ACHN (cell line): ENCODE data around the gene CPXM1.

Experiments used
- DNase-seq: peaks from one replicate; pipeline ENCODE4 v3.0.0-alpha.2; 2015
- in situ Hi-C: cut with HindIII; loops from 2 replicates; pipeline ENCODE4 v1.10.0; 2017; ENCODE audit warnings: low sequenced_read_pairs, low pct_ligation_motif_present, low pct_unique_long_range_greater_than_20kb

Gene CPXM1

DNA sequence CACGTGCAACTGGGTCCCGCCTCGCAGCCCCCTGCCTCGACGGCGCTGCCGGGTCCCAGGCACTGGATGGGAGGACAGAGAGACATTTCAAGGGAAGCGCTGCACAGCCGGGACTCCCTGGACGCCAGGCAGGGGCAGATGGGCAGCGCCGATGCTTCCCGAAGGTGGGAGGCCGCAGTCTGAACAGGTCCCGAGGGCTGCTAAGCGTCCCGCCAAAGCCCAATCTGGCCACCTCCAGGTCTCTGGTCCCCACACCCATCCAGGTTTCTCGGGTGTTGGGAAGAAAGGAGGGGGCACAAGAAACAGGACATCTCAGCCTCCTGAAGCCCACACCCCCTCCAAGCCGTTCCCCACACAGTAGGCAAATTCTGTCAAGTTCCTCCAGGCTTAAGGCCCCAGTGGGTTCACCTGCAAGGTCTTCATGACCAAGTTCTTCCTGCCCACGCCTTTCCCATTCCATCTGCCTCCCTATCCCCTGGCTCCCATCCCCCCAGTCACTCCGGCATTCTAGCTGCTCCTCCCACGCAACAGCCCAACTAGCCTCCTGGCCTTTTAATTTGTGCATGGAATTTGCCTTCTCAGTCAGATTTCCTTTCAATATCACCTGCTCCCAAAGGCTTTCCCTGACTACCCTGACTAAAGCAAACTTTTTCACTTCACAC, 5.4 kb upstream of the CPXM1 start:
- DNase-seq, result no peak
- in situ Hi-C loops, result no loop called here

DNA sequence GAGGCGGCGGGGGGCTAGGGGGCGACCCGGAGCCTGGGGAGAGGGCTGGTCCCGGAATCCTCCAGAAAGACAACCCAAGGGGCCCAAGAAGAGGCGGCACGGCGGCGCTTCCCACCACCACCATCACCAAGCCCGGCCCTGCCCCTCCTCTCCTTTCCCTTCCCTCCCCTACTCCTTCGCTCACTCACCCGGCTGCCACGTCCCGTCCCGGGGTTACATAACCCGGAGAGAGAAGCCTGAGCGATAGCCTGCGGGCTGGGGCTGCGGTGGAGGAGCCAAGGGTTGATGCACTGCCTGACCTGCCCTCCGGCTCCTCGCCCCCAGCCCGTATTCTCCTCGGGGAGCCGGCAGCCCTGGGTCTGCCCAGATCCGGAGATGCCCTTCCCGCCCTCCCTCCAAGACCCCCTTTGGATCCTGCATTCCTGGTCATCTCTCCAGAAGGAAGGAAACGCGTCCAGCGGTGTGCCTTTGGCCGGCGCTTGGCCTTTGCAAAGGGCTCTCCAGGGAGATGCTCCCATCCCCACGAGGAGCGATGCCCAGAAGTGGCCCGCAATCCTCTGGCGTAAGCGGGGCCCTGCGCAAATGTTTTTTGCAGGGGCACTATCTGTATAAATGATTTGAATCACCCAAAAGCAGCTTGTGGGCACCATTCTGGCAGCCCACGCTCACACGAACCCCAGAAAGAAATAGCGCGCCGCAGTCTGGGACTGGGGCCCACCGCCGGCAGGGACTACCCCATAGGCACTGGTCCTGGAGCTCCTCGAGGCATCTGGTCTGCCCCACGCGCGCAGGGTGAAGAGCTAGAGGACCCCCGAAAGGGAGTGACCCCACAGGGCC, 4.6 kb upstream of the CPXM1 start:
- DNase-seq, result no peak
- in situ Hi-C loops, result no loop called here

DNA sequence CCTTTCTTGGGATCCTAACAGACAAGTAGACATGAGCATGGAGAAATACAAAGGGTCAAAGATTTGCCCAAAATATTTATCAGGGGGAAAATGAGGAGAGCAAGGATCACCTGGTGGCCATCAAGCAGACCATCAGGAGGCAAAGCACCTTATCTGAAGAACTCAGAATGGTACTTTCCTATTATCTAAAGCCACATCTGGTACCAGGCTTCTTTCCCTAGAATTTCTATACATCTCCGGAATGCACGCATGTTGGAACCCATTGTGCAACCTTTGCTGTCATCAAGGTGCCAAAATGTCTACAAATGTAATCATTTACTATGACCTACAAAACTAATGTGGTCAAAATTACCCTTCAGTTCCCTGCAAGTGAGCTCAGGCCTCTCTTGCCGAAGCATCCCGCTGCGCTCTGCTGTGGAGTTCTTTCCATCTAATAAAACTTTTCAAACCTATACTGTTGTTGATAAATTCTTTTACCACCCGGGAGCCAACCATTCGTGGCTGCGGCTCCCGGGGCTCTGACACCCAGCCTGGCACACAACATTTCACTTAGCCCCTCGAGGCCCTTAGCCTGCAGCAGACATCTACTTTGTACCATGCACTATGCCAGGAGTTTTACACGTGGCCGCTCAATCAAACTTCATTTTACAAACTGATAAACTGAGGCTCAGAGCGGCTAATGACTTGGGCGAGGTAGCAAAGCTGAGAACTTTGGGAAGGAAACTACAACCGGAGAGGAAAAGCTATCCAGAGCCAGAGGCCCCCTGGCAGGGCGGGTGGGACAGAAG, 3.8 kb upstream of the CPXM1 start:
- DNase-seq, result no peak
- in situ Hi-C loops, result no loop called here

DNA sequence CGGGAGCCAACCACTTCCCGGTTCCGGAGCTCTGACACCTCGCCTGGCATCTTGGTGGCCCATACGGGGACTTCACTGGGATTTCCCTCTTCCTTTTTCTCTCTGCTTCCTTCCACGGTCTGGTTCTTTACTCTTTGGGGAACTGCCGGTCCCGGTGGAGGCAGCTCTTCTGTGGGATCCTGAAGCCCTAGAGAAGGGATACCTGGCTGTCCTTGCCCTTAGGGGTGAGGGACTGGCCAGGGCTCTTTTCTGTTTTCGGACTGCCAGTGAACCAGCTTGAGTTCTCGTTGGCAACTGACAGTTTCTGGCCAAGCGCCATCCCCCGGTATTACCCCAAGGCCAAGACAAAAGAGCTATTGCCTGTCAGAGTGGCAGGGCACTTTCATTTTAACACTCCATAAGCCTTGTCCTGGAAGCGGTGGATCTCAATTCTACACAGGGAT, 880 bp upstream of the CPXM1 start:
- in situ Hi-C loops, result no loop called here
- DNase-seq, result no peak

DNA sequence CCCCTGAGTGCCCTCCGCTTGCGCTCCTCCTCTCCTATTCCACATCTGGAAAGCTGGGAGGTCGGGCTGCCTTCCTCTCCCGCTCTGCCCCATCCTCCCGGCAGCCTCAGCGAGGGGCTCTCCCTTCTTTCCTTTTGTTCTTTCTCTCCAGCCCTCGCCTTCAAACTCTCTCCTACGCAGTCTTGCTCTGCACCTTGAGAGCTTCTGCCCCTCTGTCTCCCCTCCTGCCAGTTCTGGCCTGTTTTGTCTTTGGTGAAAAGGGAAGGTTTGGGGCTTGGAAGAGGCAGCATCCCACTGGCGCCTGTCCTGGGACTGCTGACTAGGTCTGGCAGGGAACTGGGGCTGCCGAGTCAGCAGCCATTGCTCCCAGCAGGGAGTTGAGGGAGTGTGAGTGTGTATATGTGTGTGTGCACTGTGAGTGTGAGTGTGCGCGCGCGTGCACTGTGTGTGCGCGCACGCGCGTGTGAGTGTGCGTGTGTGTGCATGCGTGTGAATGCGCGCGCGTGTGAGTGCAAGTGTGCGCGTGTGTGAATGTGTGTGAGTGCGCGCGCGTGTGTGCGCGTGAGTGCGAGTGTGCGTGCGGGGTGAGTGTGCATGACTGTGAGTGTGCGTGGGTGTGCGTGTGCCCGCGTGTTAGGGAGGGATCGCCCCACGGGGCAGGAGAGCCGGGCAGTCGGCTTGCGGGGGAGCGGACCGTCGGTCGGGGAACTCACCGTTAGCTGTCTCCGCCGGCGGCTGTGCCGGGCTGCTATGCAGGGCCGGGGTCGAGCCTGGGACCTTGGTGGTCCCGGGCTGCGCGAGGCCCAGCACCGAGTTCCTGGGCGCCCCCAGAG, 523 bp downstream of the CPXM1 start:
- in situ Hi-C loops, result no loop called here
- DNase-seq, result no peak

DNA sequence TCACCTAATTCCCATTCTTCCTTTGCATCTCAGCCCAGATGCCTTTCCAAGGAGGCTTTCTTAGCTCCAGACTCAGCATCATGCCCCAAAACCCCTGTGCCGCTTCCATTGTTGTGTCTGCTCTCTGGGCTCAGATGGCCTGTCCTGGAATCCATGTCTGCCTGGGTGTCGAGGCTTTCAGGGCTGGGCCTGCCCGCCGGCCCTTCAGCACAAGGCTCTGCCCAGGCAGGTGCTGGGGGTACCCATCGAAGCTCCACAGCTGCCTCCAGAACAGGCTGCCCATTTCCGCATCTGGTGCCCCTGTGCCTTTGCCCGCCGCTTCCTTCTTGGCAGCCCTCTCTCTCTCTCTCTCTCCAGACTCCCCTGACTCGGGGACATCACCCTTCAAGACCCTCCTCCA, 1.2 kb downstream of the CPXM1 start:
- in situ Hi-C loops, result no loop called here
- no peak for DNase-seq

DNA sequence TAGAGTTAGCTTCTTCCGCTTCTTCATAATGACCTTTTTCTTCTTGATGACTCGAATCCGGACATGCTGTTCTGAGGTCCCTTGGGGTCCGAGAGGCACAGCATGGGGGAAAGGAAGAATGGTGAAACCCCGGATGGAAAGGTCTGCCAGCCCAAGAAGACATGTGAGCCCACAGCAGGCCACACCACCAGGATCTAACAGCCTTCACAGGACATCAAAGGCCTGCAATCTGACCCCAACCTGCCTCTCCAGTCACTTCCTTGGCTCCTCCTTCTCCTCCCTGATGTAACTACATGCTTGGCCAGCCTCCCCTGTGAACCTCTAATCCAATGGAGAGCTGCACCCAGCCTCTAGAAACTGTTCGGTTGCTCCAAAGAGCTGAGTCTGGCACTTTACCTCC, 1.6 kb downstream of the CPXM1 start:
- in situ Hi-C loops, result no loop called here
- no peak for DNase-seq

DNA sequence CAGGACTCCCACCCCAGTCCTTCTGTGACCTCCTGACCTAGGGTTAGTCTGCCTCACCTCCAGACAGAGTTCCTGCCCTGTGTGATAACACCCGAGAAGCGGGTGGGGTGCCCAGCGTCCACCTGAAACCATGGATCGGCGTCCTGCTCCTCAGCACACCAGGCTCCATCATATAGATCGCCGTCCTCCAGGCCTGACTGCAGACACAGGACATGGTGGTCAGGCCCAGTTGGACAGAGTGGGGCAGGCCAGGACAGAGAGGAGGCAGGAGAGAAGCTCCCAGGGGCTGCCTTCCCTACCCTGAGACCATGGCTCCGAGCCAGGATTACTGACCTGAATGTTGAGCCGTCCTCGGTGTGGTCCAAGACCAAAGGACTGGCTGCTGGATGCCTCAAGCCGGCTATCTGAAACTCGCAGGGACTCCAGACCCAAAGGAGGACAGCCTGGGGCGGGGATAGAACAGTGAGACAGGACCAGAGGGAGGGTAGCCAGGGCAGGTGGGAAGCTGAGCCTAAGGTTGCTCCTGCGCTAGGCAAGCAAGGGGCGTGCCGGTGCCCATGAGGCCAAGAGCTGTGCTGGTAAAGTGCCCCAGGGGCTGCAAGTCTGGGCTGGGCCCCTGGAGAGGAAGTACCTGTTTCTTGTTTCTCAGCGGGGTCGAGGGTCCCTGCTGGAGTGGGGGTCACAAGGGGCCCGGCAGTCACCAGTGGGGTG, 2.2 kb downstream of the CPXM1 start:
- in situ Hi-C loops, result no loop called here
- no peak for DNase-seq

DNA sequence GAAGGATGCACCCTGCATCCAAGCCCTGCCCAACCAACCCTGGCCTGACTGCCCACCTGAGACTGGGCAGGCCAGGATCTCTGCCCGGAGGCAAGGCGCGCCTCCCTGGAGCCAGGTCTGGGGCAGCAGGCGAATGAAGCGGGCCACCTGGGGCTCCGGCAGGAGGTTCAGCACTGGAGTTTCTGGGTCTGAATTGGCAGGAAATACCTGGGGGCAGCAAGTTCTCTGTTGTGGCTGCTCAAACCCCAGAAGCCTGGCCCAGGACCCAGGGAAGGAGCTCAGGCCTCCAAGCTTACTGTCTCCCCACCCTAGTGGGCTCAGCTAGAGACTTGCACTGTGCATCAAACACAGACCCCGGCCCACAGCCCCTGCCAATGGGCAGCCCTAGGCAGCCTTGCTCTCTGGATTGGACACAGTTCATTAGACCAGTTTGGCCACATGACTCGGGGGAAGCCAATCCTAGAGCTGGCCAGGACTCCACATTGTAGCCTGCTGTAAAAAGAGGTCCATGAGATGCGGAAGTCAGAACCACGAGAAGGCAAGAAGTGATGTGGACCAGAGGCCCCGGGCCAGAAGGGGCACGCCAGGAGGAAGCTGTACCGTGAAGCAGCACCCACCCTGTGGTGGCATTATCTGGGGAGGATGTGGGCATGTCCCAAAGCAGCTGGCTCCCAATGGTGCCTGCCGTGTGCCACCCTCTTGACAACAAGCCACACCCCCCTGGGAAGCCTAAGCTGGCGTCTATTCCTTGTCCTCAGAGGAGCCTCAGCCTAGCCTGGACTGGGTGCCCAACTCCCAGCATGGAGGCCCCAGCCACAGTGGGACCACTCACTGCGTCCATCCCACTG, 3.1 kb downstream of the CPXM1 start:
- in situ Hi-C loops, result no loop called here
- DNase-seq, result no peak

DNA sequence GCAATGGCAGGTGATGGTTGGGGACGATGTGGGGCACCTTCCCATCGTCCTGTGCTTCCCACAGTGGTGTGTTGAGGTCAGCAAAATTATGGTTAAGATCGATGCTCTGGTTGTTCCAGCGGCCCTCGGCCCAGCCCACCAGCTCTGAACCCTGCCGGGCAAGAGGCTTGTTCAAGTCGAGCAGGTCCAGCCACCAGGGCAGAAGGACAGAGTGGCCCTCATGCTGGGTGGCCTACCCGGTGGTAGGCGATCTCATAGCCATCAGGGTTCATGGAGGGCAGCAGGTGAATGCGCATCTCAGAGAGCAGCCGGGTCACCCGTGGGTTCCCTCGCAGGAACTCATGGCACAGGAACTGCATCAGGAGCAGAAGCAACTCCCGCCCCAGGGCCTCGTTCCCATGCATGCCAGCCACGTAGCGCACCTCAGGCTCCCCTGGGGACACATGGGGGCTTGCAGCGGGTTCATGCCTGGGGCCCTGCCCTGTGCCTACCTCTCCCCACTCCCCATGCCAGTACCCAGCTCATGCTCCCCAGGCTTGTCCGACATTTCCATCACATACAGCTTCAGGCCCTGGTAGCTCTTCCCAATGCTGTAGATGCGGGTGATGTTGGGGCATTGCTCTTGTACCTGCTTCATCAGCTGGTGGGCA, 4.3 kb downstream of the CPXM1 start:
- no peak for DNase-seq
- in situ Hi-C loops, result no loop called here

DNA sequence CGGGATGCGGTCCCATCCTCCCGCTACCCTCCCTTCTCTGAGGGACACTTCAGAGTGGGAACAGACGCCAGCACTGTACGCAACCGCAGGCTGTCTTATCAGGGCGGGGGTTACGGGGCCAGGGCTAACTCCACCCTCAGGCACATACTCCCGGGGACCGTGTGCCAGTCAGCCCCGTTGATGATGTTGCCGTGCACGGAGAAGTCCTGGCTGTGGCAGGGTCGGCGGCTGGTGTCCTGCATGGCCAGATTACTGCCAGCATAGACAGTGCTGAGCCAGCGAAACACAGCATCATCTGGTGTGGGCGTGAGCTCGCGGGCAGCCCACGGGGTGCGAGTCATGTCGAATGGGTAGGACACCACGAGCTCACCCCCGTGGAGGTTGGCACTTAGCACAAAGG, 5.0 kb downstream of the CPXM1 start:
- DNase-seq, result no peak

DNA sequence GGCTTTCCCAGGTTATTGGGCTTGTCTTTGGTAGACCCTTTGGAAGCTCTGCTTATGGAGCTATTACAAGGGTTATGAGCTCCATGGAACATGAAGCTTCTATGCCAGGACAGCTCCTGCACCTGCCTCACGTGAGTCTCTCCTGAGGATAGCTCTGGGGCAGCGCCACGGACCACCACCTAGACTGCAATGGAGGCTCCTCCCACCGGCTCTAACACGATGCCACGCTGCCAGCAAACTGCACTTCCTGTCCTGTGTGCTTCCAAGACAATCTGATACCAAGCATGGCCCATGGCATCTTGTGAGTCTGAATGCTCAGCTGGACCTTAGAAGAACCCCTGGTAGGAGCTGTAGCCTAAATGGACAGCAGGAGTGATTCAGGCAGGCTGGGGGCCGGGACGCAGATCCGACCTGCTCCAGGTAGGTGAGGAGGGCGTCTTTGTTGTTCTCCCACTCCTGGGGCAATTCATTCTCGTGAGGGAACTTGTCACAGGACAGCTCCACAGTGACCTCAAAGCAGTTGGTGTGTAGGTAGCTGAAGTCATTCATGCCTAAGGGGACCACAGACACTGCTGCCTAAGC, 5.5 kb downstream of the CPXM1 start:
- no peak for DNase-seq
- in situ Hi-C loops, result no loop called here

More for the DNA sequence above, 5.0 kb downstream of the CPXM1 start:
- in situ Hi-C loops, result no loop called here

DNA sequence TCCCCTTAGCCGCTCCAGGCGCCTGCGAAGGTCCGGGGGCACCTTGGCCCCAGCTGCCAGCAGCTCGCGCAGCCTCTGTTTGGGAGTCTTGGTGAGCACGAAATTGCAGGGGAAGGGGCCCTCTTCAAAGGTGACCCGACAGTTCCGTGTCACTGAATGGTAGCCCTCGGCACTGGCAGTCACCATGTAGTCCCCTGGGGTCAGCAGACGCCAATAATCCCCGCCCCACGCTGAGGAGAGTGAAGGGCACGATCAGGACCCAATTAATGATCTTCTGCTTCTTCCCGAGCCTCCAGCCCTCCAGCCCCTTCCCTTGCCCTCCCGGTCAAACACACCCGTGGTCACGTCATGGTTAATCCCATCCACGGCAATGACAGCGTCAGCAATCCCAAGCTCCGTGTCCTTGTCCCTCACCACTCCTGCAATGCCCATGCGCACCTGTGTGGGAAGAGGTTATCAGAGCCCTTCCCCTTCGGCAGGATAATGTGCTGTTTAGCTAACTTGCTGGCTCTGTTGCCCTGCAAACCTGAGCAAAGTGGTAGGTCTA, 6.2 kb downstream of the CPXM1 start:
- DNase-seq, result no peak
- in situ Hi-C loops, result no loop called here

DNA sequence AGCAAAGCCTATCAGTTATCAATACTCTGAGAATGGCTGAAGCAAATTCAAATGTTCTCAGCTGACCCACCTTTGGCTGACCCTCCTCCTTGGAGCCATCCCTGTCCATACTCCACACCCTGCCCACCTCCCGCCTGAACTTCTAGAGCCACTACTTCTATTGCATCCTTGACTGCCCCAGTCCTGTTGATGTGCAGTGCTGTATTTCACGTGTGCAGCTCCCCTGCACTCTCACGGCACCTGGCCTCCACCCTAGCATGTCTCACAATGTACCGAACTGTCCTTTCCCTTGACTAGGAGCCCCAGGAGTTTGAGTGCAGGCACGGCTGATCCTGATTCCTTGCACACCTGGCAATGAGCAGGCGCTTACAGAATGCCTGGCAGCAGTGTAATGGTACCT, 7.0 kb downstream of the CPXM1 start:
- no peak for DNase-seq
- in situ Hi-C loops, result no loop called here

DNA sequence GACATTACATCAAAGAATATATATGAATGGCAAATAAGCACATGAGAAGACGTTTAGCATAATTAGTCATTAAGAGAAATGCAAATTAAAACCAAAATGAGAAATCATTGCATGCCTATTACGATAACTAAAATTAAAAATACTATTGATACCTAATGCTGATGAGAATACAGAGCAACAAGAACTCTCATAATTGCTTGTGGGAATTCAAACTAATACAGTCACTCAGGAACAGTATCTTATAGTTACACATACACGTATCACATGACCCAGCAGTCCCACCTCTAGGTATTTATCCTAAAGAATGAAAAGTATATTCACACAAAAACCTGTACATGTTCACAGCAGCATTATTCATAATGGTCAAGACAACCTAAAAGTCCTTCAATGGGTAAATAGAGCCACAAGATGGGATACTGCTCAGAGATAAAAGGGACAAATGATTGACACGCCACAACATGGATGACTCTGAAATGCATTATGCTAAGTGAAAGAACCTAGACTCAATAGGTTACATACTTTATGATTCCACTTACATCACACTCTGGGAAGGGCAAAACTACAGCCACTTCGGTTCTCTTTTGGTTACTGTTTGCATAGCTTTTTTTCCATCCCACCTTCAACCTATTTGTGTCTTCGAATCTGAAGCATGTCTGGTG, 16.4 kb downstream of the CPXM1 start:
- in situ Hi-C loops, result no loop called here
- no peak for DNase-seq

DNA sequence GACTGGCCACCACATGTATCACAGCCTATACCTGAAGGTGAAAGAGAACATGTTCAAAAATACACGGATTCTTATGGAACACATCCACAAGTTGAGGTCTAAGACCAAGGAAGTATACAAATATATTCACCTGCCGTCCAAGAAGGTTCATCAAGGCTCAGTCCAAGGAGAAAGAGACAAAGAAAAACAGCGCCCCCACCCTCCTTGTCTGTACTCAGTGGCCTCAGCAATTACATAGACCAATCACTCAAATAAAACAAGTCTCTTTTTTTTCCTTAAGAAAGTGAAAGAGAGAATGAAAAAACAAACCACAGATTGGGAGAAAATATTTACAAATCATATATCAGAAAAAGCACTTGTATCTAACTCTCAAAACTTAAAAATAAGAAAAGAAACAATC, 19.5 kb downstream of the CPXM1 start:
- no peak for DNase-seq
- in situ Hi-C loops, result no loop called here
